Measurements from ENCODE around the gene PPARA. TPM values are rescaled to one million over a fixed set of nuclear protein-coding genes. Genes with fewer than 3 reads are reported as not detected.

Gene PPARA
- total and polyA plus RNA-seq, 2 donors (not counting 1 experiment from before 2014, with no cell fraction given) = 4.1 to 29.8 TPM

GRCh38 chr22:46238541-46238940 is 88.2 kb downstream of the PPARA start:
- no peak overlapping the region for H3K27ac Mint-ChIP-seq
- no peak overlapping the region for H3K4me3 Mint-ChIP-seq

DNA sequence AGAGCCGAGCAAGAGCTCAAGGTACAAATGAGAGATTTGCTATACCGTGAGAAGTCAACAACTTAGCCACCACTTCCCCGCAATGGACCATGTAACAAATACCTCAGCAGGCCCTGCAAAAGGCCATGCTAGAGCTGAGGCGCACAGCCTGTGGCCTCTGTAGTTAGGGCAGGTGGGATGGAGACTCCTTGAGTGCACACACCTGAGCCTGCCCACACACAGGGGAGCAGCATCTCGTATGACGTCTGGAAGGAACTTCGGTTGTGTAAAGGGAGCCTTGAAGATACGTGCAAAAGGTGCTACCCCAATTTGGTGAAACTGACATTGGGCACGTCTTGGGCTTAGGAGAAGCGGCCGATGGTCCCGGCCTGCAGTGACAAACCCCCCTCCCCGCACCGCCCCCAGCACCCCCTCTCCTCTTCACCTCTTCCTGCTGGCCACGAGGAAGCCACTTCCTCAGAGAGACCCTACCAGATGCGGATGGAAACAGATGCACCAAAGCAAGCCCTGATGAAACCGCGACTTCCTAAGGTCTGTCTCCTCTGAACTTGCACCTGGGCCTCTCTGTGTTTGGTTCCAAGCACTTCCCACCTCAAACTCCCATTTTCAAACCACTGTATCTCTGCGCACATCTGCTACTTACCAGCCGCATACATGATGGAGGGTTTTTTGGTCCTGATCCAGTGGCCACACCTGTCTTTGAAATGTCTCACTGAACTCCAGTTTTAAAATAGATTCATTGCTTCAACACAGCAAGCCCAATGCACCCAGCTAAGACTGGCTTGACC is 89.1 kb downstream of the PPARA start:
- Histone ChIP-seq H3K4me2 (replicated peaks; ENCODE audit: low read depth, low read length, poor library complexity, severe bottlenecking) (peak overlapping the region; percentile 45), H4K20me1 (ENCODE audit: control insufficient read depth, insufficient read depth, low read length, poor library complexity, severe bottlenecking) (no peaks in the 10 kb centered on the region), H2AFZ (ENCODE audit: insufficient read depth, low read depth, low read length, poor library complexity, severe bottlenecking) (no peak overlapping the region), H3K9me3 (ENCODE audit: control extremely low read depth in 1 of 3, control insufficient read depth in 2 of 3, insufficient read depth in 1 of 3, low read length in 2 of 3) (no peaks in the 10 kb centered on the region), H3K9ac (ENCODE audit: low read length) (no peak overlapping the region), H3K36me3 (replicated peaks in 1 of 2; ENCODE audit: control extremely low read depth in 1 of 2, control insufficient read depth in 1 of 2, extremely low read depth in 1 of 2, insufficient read depth in 2 of 2, low read length in 1 of 2) (peaks cover 0 to 11% of the 10 kb centered on the region in 2 experiments), H3K27ac (ENCODE audit: low read length in 2 of 2) (no peak overlapping the region), H3K27me3 (replicated peaks in 1 of 4; ENCODE audit: control extremely low read depth in 1 of 4, control insufficient read depth in 3 of 4, insufficient read depth in 4 of 4, low read length in 3 of 4) (no peaks in the 10 kb centered on the region), H3K4me1 (ENCODE audit: control insufficient read depth in 2 of 2, insufficient read depth in 2 of 2, low read length in 2 of 2) (peaks cover 18 to 23% of the 10 kb centered on the region in 2 donors), H3K4me3 (ENCODE audit: control extremely low read depth in 1 of 5, extremely low read depth in 1 of 5, insufficient read depth in 1 of 5, low read depth in 2 of 5, low read length in 4 of 5) (no peak overlapping the region), H3K79me2 (ENCODE audit: control insufficient read depth, insufficient read depth, low read length) (no peaks in the 10 kb centered on the region)
- peak overlapping the region; percentile 52 for H3K4me3 Mint-ChIP-seq
- WGBS (ENCODE audit: insufficient coverage) = 14% methylated on average over 10 of the region's 20 CpGs
- ATAC-seq (ENCODE audit: low read depth) (peak; percentile 24), DNase-seq (peak; percentile 26)
- peaks cover 21% of the 10 kb centered on the region for H3K4me1 Mint-ChIP-seq
- peak overlapping the region; percentile 82 for H3K27ac Mint-ChIP-seq
- ChIA-PET CTCF (no interaction called here), POLR2A (no interaction called here)
- no peak for TF ChIP-seq EZH2 (IDR thresholded peaks at IDR 0.05; ENCODE audit: borderline replicate concordance, insufficient read depth, low read depth, low read length, poor library complexity, severe bottlenecking)
- TF ChIP-seq, protein P1, sequence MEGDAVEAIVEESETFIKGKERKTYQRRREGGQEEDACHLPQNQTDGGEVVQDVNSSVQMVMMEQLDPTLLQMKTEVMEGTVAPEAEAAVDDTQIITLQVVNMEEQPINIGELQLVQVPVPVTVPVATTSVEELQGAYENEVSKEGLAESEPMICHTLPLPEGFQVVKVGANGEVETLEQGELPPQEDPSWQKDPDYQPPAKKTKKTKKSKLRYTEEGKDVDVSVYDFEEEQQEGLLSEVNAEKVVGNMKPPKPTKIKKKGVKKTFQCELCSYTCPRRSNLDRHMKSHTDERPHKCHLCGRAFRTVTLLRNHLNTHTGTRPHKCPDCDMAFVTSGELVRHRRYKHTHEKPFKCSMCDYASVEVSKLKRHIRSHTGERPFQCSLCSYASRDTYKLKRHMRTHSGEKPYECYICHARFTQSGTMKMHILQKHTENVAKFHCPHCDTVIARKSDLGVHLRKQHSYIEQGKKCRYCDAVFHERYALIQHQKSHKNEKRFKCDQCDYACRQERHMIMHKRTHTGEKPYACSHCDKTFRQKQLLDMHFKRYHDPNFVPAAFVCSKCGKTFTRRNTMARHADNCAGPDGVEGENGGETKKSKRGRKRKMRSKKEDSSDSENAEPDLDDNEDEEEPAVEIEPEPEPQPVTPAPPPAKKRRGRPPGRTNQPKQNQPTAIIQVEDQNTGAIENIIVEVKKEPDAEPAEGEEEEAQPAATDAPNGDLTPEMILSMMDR (IDR thresholded peaks at IDR 0.05) = no peak
- H3K9me3 Mint-ChIP-seq (ENCODE audit: insufficient read depth) = no peaks in the 10 kb centered on the region
- no peaks in the 10 kb centered on the region for H3K27me3 Mint-ChIP-seq
- intact Hi-C loops (cut with micrococcal nuclease) = no loop called here

More at GRCh38 chr22:46238541-46238940, 88.2 kb downstream of the PPARA start:
- no peak for TF ChIP-seq EZH2 (IDR thresholded peaks at IDR 0.05; ENCODE audit: borderline replicate concordance, insufficient read depth, low read depth, low read length, poor library complexity, severe bottlenecking)
- TF ChIP-seq, protein P1 (IDR thresholded peaks at IDR 0.05) = no peak
- H2AFZ ChIP-seq (ENCODE audit: insufficient read depth, low read depth, low read length, poor library complexity, severe bottlenecking) = no peak overlapping the region
- no peaks in the 10 kb centered on the region for H4K20me1 ChIP-seq (ENCODE audit: control insufficient read depth, insufficient read depth, low read length, poor library complexity, severe bottlenecking)
- ATAC-seq (ENCODE audit: low read depth) (no peak), DNase-seq (no peak)
- no peak overlapping the region for H3K4me2 ChIP-seq (replicated peaks; ENCODE audit: low read depth, low read length, poor library complexity, severe bottlenecking)
- Mint-ChIP-seq H3K27me3 (no peaks in the 10 kb centered on the region), H3K9me3 (ENCODE audit: insufficient read depth) (no peaks in the 10 kb centered on the region), H3K4me1 (peaks cover 21% of the 10 kb centered on the region)
- peaks cover 18 to 23% of the 10 kb centered on the region in 2 donors for H3K4me1 ChIP-seq (ENCODE audit: control insufficient read depth in 2 of 2, insufficient read depth in 2 of 2, low read length in 2 of 2)
- no peak overlapping the region for H3K27ac ChIP-seq (ENCODE audit: low read length in 2 of 2)
- H3K9me3 ChIP-seq (ENCODE audit: control extremely low read depth in 1 of 3, control insufficient read depth in 2 of 3, insufficient read depth in 1 of 3, low read length in 2 of 3) = no peaks in the 10 kb centered on the region
- CTCF ChIA-PET = no interaction called here
- H3K27me3 ChIP-seq (replicated peaks in 1 of 4; ENCODE audit: control extremely low read depth in 1 of 4, control insufficient read depth in 3 of 4, insufficient read depth in 4 of 4, low read length in 3 of 4) = no peaks in the 10 kb centered on the region
- 95% methylated on average over 16 of the region's 16 CpGs for WGBS (ENCODE audit: insufficient coverage)
- no peak overlapping the region for H3K9ac ChIP-seq (ENCODE audit: low read length)
- H3K79me2 ChIP-seq (ENCODE audit: control insufficient read depth, insufficient read depth, low read length) = no peaks in the 10 kb centered on the region
- peaks cover 0 to 6% of the 10 kb centered on the region in 2 experiments for H3K36me3 ChIP-seq (replicated peaks in 1 of 2; ENCODE audit: control extremely low read depth in 1 of 2, control insufficient read depth in 1 of 2, extremely low read depth in 1 of 2, insufficient read depth in 2 of 2, low read length in 1 of 2)
- POLR2A ChIA-PET = no interaction called here
- H3K4me3 ChIP-seq (ENCODE audit: control extremely low read depth in 1 of 5, extremely low read depth in 1 of 5, insufficient read depth in 1 of 5, low read depth in 2 of 5, low read length in 4 of 5) = no peak overlapping the region
- intact Hi-C loops (cut with micrococcal nuclease) = no loop called here

Measured in B cell (primary cell).